HepG2 (cell line): ENCODE results near the gene CCDC85A. TPM values are rescaled to one million over a fixed set of nuclear protein-coding genes. Genes with fewer than 3 reads are reported as not detected.

Experiments
- ATAC-seq: fragments of 200-7000 bp; cut with Tn5 transposase; 3 replicates; pipeline ENCODE4 v1.9.1; 2020; ENCODE audit warnings: mild to moderate bottlenecking, moderate library complexity
- BruUV-seq: library from RNA; stranded (reverse); fragments of 400-500 nt; replicated peaks from 2 replicates; lab custom pipeline; 2021; lab: Mats Ljungman, UMichigan
- CTCF ChIA-PET: fragments of 300-600 bp; formaldehyde crosslinking; extraction: SDS; loops from one replicate; lab custom pipeline; 2021; ENCODE audit warnings: low total read pairs, inconsistent platforms, low intra/inter-chr PET ratio; lab: Yijun Ruan, JAX
- POLR2A ChIA-PET: fragments of 350-600 bp; sonication (Branson Sonifier 250); formaldehyde crosslinking; loops from one replicate; lab custom pipeline; 2020; ENCODE audit warnings: antibody characterized with exemption, inconsistent platforms; lab: Yijun Ruan, JAX
- DNase-seq: peaks from one replicate; pipeline ENCODE4 v3.0.0-alpha.2; 2015; ENCODE audit warnings: low spot score
- FAIRE-seq: peaks from 3 replicates; lab custom pipeline; 2011; peaks lifted over from hg19 to GRCh38; lab: Jason Lieb, UNC
- H2AFZ ChIP-seq: one replicate; pipeline ENCODE4 v1.6.1; 2011; ENCODE audit warnings: low read length, inconsistent platforms
- H3K27ac ChIP-seq: fragments of 300-600 bp; 3 replicates; pipeline ENCODE4 v1.8.0; 2011; ENCODE audit warnings: mixed run types, mild to moderate bottlenecking, mixed read lengths, low read length, inconsistent platforms; ENCODE audit not compliant: insufficient read depth; ENCODE audit errors: extremely low read length
- H3K27me3 ChIP-seq, 2 experiments: fragments of 200-600 bp in 1 of 2; 2 replicates in 1 of 2; 3 replicates in 1 of 2; pipeline versions ENCODE4 v1.6.0 to v1.8.0; 2011; ENCODE audit warnings: low read length in 2 of 2, mild to moderate bottlenecking in 2 of 2, moderate library complexity in 2 of 2, inconsistent platforms in 1 of 2; ENCODE audit not compliant: insufficient read depth in 2 of 2, control insufficient read depth in 1 of 2
- H3K36me3 ChIP-seq, 2 experiments: fragments of 200-600 bp in 1 of 2; replicated peaks in 1 of 2; 2 replicates in 1 of 2; 3 replicates in 1 of 2; pipeline versions ENCODE4 v1.5.1 to v1.8.0; 2011; ENCODE audit warnings: low read length in 2 of 2, inconsistent platforms in 1 of 2; ENCODE audit not compliant: insufficient read depth in 2 of 2, control insufficient read depth in 1 of 2
- H3K4me1 ChIP-seq: 2 replicates; pipeline ENCODE4 v1.5.1; 2012; ENCODE audit warnings: low read length, inconsistent platforms; ENCODE audit not compliant: insufficient read depth
- H3K4me2 ChIP-seq: 2 replicates; pipeline ENCODE4 v1.6.0; 2011; ENCODE audit warnings: low read depth, low read length, inconsistent platforms
- H3K4me3 ChIP-seq, 3 experiments: fragments of 200-600 bp in 1 of 3; sonication (generic), shearing (Covaris generic) in 1 of 3; replicated peaks in 1 of 3; 2 replicates each; pipeline ENCODE4 v1.5.1; 2011 to 2016; ENCODE audit warnings: low read length in 3 of 3, inconsistent platforms in 2 of 3, low read depth in 2 of 3, mild to moderate bottlenecking in 2 of 3, control low read depth in 1 of 3, mixed read lengths in 1 of 3; ENCODE audit not compliant: insufficient read depth in 1 of 3
- H3K79me2 ChIP-seq: one replicate; pipeline ENCODE4 v1.6.1; 2011; ENCODE audit warnings: low read length, inconsistent platforms; ENCODE audit not compliant: insufficient read depth
- H3K9ac ChIP-seq: 2 replicates; pipeline ENCODE4 v1.6.0; 2011; ENCODE audit warnings: mild to moderate bottlenecking, low read depth, low read length, inconsistent platforms; ENCODE audit not compliant: insufficient read depth
- H3K9me3 ChIP-seq: 2 replicates; pipeline ENCODE4 v1.5.1; 2012; ENCODE audit warnings: mild to moderate bottlenecking, low read length
- H4K20me1 ChIP-seq: 2 replicates; pipeline ENCODE4 v1.6.0; 2011; ENCODE audit warnings: inconsistent platforms, mild to moderate bottlenecking, low read length, moderate library complexity; ENCODE audit not compliant: insufficient read depth
- CCDC6 ChIP-seq: sonication (generic); formaldehyde crosslinking; IDR thresholded peaks from 2 replicates; pipeline ENCODE4 v1.8.1; 2022; ENCODE audit warnings: mild to moderate bottlenecking, missing genetic modification reagents, moderate library complexity
- EHMT2 ChIP-seq: fragments of 200-600 bp; sonication (generic); IDR thresholded peaks from 2 replicates; pipeline ENCODE4 v1.7.0; 2017; ENCODE audit warnings: antibody characterized with exemption, low read depth, low read length, borderline replicate concordance
- KLF15 ChIP-seq: sonication (generic); formaldehyde crosslinking; IDR thresholded peaks from 2 replicates; pipeline ENCODE4 v1.8.1; 2023; ENCODE audit warnings: borderline replicate concordance, mild to moderate bottlenecking, inconsistent platforms, missing genetic modification reagents, mixed read lengths
- KMT2B ChIP-seq: IDR thresholded peaks from 2 replicates; pipeline ENCODE4 v1.6.1; 2016; ENCODE audit warnings: missing genetic modification reagents, missing compliant biosample characterization
- NCOA5 ChIP-seq: sonication (generic); formaldehyde crosslinking; IDR thresholded peaks from 2 replicates; pipeline ENCODE4 v1.4.0; 2020; ENCODE audit warnings: missing genetic modification reagents
- ZNF432 ChIP-seq: sonication (generic); formaldehyde crosslinking; IDR thresholded peaks from 2 replicates; pipeline ENCODE4 v1.5.0; 2020; ENCODE audit warnings: missing genetic modification reagents, mild to moderate bottlenecking, borderline replicate concordance
- ZNF710 ChIP-seq: sonication (generic); formaldehyde crosslinking; IDR thresholded peaks from 2 replicates; pipeline ENCODE4 v1.5.0; 2020; ENCODE audit warnings: mild to moderate bottlenecking, missing genetic modification reagents, borderline replicate concordance
- WGBS: methylation state at CpG from one replicate; pipeline ENCODE4 v1.1.6; 2017; ENCODE audit warnings: low lambda C conversion rate; 5-methylcytosine and 5-hydroxymethylcytosine counted together
- in situ Hi-C: cut with HindIII; loops from 2 replicates; pipeline ENCODE4 v1.10.0; 2017; ENCODE audit warnings: low pct_unique_long_range_greater_than_20kb; ENCODE audit not compliant: extremely low pct_ligation_motif_present
- intact Hi-C: fragments of 100-400 bp; cut with micrococcal nuclease; formaldehyde crosslinking; loops from one replicate; pipeline ENCODE4 v1.10.0; 2022; ENCODE audit not compliant: unreplicated experiment
- polyA plus RNA-seq, 8 experiments: library from polyadenylated mRNA; depleted of rRNA in 3 of 8; stranded (reverse) in 7 of 8; unstranded in 1 of 8; fragments of >200 nt; fragmentation: Illumina TruSeq in 4 of 8; extraction: Trizol in 4 of 8; gene quantifications; 2 replicates each; pipeline versions ENCODE4 v1.2.1 to v1.2.3, GENCODE V29; 2011 to 2016; ENCODE audit warnings: low read depth in 4 of 8, missing spikeins in 1 of 8, mixed read lengths in 1 of 8; ENCODE audit not compliant: insufficient read depth in 1 of 8
- total RNA-seq, 5 experiments: library from RNA; depleted of rRNA; stranded (reverse); fragments of >200 nt; fragmentation: Illumina TruSeq; extraction: Trizol; gene quantifications; 2 replicates each; pipeline ENCODE4 v1.2.3, GENCODE V29; 2016; ENCODE audit warnings: low read depth in 1 of 5

CCDC85A gene
- total and polyA plus RNA-seq, 2 of the 13 experiments (the other 11 are each of a cell fraction or from before 2014, with no cell fraction given): not detected

GRCh38 chr2:56244506-56244905, 60.7 kb downstream of the CCDC85A start (continued):
- no peak for TF ChIP-seq NCOA5 (CRISPR knock-in tag)
- no peak for TF ChIP-seq ZNF432 (CRISPR knock-in tag)

GRCh38 chr2:56244911-56245530, 61.2 kb downstream of the CCDC85A start:
- POLR2A ChIA-PET: no interaction called here
- intact Hi-C loops (no loop called here), in situ Hi-C loops (no loop called here)
- no peak overlapping the region for H3K9ac ChIP-seq
- CTCF ChIA-PET: no interaction called here
- no peak overlapping the region for H3K4me2 ChIP-seq
- H3K36me3 ChIP-seq: no peaks in the 10 kb centered on the region
- peak; percentile 48 for ATAC-seq
- no peaks in the 10 kb centered on the region for H3K27me3 ChIP-seq
- no peak overlapping the region for H2AFZ ChIP-seq
- DNase-seq: no peak
- TF ChIP-seq KLF15 (no peak), CCDC6 (CRISPR knock-in tag) (no peak), KMT2B (CRISPR knock-in tag) (no peak), ZNF710 (CRISPR knock-in tag) (no peak), EHMT2 (no peak)
- FAIRE-seq: no peak
- no peaks in the 10 kb centered on the region for H3K79me2 ChIP-seq
- H4K20me1 ChIP-seq: no peaks in the 10 kb centered on the region
- H3K27ac ChIP-seq: no peak overlapping the region
- H3K4me3 ChIP-seq: no peak overlapping the region
- BruUV-seq: no TSS peak
- no CpG with 5 or more reads among the region's 1 CpG for WGBS
- H3K9me3 ChIP-seq: peaks cover 23% of the 10 kb centered on the region
- H3K4me1 ChIP-seq: no peaks in the 10 kb centered on the region
